ENCODE data around the gene IMPA2.

DNA sequence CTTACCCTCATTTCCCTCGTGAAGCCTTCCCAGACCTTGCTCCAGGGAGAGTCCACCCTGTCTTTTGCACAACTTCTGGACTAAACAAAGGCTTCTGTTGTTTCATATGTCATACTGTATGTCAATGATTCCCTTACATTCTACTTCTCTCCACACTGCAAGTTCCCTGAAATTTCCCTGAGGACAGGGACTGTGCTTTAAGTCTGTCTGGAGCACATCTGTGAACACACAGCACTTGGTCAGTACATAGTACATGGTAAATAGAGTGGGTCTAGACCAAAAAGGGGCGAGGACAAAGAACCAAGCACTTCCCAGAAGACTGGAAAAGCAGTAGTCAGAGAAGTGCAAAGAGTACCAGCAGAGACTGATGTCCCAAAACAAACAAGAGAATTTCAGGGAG, 23.7 kb upstream of the IMPA2 start:
- TF ChIP-seq, protein P1, sequence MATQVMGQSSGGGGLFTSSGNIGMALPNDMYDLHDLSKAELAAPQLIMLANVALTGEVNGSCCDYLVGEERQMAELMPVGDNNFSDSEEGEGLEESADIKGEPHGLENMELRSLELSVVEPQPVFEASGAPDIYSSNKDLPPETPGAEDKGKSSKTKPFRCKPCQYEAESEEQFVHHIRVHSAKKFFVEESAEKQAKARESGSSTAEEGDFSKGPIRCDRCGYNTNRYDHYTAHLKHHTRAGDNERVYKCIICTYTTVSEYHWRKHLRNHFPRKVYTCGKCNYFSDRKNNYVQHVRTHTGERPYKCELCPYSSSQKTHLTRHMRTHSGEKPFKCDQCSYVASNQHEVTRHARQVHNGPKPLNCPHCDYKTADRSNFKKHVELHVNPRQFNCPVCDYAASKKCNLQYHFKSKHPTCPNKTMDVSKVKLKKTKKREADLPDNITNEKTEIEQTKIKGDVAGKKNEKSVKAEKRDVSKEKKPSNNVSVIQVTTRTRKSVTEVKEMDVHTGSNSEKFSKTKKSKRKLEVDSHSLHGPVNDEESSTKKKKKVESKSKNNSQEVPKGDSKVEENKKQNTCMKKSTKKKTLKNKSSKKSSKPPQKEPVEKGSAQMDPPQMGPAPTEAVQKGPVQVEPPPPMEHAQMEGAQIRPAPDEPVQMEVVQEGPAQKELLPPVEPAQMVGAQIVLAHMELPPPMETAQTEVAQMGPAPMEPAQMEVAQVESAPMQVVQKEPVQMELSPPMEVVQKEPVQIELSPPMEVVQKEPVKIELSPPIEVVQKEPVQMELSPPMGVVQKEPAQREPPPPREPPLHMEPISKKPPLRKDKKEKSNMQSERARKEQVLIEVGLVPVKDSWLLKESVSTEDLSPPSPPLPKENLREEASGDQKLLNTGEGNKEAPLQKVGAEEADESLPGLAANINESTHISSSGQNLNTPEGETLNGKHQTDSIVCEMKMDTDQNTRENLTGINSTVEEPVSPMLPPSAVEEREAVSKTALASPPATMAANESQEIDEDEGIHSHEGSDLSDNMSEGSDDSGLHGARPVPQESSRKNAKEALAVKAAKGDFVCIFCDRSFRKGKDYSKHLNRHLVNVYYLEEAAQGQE (IDR thresholded peaks at IDR 0.05; ENCODE audit: borderline replicate concordance in 1 of 2, low read depth in 1 of 2, low read length in 2 of 2) = no peak
- TF ChIP-seq, protein P2, sequence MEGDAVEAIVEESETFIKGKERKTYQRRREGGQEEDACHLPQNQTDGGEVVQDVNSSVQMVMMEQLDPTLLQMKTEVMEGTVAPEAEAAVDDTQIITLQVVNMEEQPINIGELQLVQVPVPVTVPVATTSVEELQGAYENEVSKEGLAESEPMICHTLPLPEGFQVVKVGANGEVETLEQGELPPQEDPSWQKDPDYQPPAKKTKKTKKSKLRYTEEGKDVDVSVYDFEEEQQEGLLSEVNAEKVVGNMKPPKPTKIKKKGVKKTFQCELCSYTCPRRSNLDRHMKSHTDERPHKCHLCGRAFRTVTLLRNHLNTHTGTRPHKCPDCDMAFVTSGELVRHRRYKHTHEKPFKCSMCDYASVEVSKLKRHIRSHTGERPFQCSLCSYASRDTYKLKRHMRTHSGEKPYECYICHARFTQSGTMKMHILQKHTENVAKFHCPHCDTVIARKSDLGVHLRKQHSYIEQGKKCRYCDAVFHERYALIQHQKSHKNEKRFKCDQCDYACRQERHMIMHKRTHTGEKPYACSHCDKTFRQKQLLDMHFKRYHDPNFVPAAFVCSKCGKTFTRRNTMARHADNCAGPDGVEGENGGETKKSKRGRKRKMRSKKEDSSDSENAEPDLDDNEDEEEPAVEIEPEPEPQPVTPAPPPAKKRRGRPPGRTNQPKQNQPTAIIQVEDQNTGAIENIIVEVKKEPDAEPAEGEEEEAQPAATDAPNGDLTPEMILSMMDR (CRISPR knock-in tag; IDR thresholded peaks at IDR 0.05) = no peak
- no peak for TF ChIP-seq RXRA (CRISPR knock-in tag; IDR thresholded peaks at IDR 0.05)
- no peak for TF ChIP-seq HINFP (CRISPR knock-in tag; IDR thresholded peaks at IDR 0.05; ENCODE audit: low read depth)
- TF ChIP-seq ZNF629 (CRISPR knock-in tag; conservative IDR thresholded peaks at IDR 0.05) = no peak
- no peak for TF ChIP-seq HDAC6 (IDR thresholded peaks at IDR 0.05; ENCODE audit: low read depth, low read length)
- no peak for TF ChIP-seq PAF1 (CRISPR knock-in tag; IDR thresholded peaks at IDR 0.05)
- no peak for TF ChIP-seq HHEX (CRISPR knock-in tag; IDR thresholded peaks at IDR 0.05)
- TF ChIP-seq POLR2G (IDR thresholded peaks at IDR 0.05; ENCODE audit: low read depth, low read length) = no peak

Measured in HepG2 (cell line).